HFFc6 (cell line): ENCODE results near the gene DNAH11. TPM values are rescaled to one million over a fixed set of nuclear protein-coding genes. Genes with fewer than 3 reads are reported as not detected.

ENCODE experiments used
- DNase-seq: peaks from one replicate; pipeline ENCODE4 v3.0.0-alpha.2; 2018
- H3K27ac Mint-ChIP-seq: 2 replicates; pipeline ENCODE4 v1.8.0; 2020; ENCODE audit warnings: mild to moderate bottlenecking, mixed read lengths
- H3K27me3 Mint-ChIP-seq: 2 replicates; pipeline ENCODE4 v1.8.0; 2021; ENCODE audit warnings: mild to moderate bottlenecking, moderate library complexity, mixed read lengths; ENCODE audit not compliant: insufficient read depth
- H3K36me3 Mint-ChIP-seq: 2 replicates; pipeline ENCODE4 v1.8.0; 2021; ENCODE audit warnings: low read depth, mixed read lengths
- H3K4me1 Mint-ChIP-seq: 2 replicates; pipeline ENCODE4 v1.8.0; 2020; ENCODE audit warnings: low read depth, mixed read lengths
- H3K4me3 Mint-ChIP-seq: 2 replicates; pipeline ENCODE4 v1.8.0; 2020; ENCODE audit warnings: mild to moderate bottlenecking, moderate library complexity, mixed read lengths
- H3K9me3 Mint-ChIP-seq: 2 replicates; pipeline ENCODE4 v1.8.0; 2020; ENCODE audit warnings: mild to moderate bottlenecking, mixed read lengths
- total RNA-seq, 6 experiments: library from RNA; stranded (reverse); fragmentation: NEBNext Ultra II Directional; extraction: Animal tissue kit (Norgen Biotek cat#: 25700); gene quantifications; 2 replicates in 1 of 6; 3 replicates in 5 of 6; pipeline ENCODE4 v1.2.3, GENCODE V29; 2021
- TF ChIP-seq, protein P1 (sequence below): fragments of 200-600 bp; sonication (generic); IDR thresholded peaks from 2 replicates; pipeline ENCODE4 v1.5.0; 2021; ENCODE audit warnings: antibody characterized with exemption, mild to moderate bottlenecking

DNAH11 gene
- total RNA-seq, 6 experiments from 2014 or later = 1.2 to 2.4 (median 2.1) TPM

DNA sequence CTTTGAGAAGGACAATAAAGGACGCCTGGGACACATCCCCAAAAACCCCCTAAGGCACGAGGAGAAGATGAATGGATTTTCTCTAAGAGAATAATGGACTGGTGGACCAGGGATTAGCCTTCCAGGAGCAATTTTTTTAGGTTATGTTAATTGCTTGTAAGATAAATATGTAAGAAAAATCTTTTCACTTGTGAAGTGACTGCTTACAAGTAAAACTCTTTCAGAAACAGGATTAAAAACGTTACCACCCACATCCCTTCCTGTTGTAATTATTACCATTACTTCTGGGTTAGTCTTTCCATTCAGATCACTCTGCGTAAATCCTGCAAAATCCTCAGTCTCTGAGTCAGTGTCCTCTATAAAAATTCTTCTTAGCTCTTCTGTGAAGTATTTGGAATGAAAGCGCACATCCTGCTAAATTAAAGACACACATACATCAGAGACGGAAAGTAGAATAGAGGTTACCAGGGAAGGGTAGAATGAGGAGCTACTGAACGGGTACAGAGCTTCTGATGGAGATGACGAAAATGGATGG is 368.6 kb downstream of the DNAH11 start:
- Mint-ChIP-seq H3K36me3 (peaks cover 62% of the 10 kb centered on the region), H3K27ac (peak overlapping the region; percentile 96), H3K9me3 (no peaks in the 10 kb centered on the region), H3K4me3 (peak overlapping the region; percentile 84), H3K4me1 (peaks cover 47% of the 10 kb centered on the region), H3K27me3 (peaks cover 2% of the 10 kb centered on the region; the same call in 1 of the 2 replicates)
- TF ChIP-seq, protein P1, sequence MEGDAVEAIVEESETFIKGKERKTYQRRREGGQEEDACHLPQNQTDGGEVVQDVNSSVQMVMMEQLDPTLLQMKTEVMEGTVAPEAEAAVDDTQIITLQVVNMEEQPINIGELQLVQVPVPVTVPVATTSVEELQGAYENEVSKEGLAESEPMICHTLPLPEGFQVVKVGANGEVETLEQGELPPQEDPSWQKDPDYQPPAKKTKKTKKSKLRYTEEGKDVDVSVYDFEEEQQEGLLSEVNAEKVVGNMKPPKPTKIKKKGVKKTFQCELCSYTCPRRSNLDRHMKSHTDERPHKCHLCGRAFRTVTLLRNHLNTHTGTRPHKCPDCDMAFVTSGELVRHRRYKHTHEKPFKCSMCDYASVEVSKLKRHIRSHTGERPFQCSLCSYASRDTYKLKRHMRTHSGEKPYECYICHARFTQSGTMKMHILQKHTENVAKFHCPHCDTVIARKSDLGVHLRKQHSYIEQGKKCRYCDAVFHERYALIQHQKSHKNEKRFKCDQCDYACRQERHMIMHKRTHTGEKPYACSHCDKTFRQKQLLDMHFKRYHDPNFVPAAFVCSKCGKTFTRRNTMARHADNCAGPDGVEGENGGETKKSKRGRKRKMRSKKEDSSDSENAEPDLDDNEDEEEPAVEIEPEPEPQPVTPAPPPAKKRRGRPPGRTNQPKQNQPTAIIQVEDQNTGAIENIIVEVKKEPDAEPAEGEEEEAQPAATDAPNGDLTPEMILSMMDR = no peak
- DNase-seq = peak; percentile 86

DNA sequence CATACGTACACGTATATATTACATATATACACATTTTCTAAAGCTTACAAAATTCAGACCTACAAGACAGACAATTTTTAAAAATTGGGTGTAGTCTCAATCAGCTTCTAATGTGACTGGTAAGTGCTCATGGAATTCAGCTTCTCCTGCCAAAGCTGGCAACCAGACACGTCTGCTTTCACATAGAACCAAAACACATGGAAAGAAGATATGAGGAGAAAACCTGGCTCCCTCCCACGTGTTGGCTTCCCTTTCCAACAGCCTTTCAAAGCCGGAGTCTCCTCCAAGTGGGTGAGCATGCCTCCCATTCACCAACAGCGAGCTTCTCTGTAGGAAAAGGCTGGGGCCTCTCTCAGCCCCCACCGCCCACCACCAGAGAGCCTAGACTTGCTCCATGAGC is 369.5 kb downstream of the DNAH11 start:
- Mint-ChIP-seq H3K27ac (peak overlapping the region; percentile 96), H3K9me3 (no peaks in the 10 kb centered on the region), H3K27me3 (peaks cover 2% of the 10 kb centered on the region; the same call in 1 of the 2 replicates), H3K4me1 (peaks cover 47% of the 10 kb centered on the region), H3K4me3 (peak overlapping the region; percentile 84), H3K36me3 (peaks cover 58% of the 10 kb centered on the region)
- TF ChIP-seq, protein P1 = no peak
- DNase-seq = peak; percentile 63

DNA sequence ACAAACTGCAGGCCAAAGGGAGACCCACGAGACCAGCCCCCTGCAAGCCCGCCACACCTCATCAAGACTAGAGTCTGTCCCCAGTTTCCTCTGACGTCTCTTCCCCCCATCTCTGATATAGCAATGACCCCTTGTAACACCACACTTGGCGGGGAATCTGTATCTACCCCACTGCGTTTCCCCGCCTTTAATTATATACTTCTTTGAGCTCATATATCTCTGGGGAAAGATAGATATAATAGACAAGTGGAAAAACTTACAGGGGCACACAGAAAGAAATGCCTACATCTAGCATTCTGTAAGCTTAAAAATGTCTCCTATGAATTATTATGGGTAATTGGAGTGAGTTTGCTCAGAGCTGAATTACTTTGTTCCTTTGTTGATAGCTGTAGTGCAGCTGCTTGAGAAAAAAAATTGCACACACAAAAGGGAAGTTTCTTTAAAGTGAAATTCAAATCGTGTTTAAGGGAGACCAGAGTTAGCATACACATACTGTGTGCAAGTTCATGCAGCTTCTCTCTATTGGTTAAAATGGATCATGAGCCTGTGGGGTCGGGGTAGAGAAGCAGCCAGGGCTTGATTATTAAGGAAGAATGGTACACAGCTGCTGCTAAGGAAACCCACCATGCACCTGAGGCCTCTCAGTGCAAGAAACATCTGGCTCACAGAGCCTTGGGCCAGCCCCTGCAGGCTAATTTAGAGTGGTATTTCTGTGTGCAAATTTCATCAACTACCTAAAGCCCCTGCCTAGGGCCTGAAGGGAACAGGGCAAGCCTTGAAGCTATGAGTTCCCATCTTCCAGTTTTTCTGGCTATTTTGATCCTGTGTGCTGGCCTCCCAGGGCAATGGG is 370.3 kb downstream of the DNAH11 start:
- Mint-ChIP-seq H3K27me3 (peaks cover 2% of the 10 kb centered on the region; the same call in 1 of the 2 replicates), H3K36me3 (peaks cover 52% of the 10 kb centered on the region), H3K4me1 (peaks cover 49% of the 10 kb centered on the region), H3K4me3 (no peak overlapping the region; the same call in 1 of the 2 replicates), H3K27ac (peak overlapping the region; percentile 96), H3K9me3 (no peaks in the 10 kb centered on the region)
- TF ChIP-seq, protein P1 = no peak
- no peak for DNase-seq

DNA sequence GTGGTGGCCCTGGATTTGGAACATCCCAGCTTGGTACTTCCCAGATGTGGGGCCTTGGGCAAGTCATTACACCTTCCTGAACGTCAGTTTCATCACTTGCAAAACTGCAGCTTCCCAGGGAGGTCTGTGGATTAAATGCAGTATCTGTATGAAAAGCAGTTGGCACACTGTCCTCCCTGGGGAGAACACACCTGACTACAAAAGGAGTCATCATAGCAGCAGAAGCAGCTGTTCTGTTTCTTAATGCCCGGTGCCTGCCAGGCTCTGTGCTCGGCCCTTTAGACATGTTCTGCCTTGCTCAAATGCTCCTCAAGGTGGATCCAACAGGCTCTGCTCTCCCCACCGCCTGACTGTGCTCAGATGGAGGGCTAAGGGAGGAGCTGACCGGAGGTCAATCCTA is 371.8 kb downstream of the DNAH11 start:
- DNase-seq = no peak
- TF ChIP-seq, protein P1 = no peak
- peaks cover 53% of the 10 kb centered on the region for H3K4me1 Mint-ChIP-seq
- H3K4me3 Mint-ChIP-seq = no peak overlapping the region
- H3K36me3 Mint-ChIP-seq = peaks cover 37% of the 10 kb centered on the region
- no peak overlapping the region for H3K27ac Mint-ChIP-seq
- H3K9me3 Mint-ChIP-seq = no peaks in the 10 kb centered on the region
- H3K27me3 Mint-ChIP-seq = no peaks in the 10 kb centered on the region

DNA sequence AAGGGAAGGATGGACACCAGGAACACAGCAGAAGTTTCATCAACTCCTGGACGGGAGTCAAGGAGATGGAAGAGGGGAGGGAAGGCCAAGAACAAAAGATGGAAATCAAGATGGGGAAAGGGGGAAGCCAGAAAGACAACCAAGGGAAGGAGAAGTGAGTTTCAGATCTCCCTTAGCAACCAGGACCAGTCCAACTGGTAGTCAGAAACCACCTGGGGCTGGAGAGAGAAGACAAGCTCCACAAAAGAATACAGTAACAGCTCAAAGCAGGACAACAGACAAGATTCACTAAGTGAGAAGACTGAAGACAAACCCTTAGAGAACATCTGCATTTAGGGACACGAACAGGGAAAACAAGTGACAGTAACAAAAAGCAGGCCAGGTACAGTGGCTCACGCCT is 372.3 kb downstream of the DNAH11 start:
- Mint-ChIP-seq H3K27ac (no peak overlapping the region), H3K36me3 (peaks cover 32% of the 10 kb centered on the region), H3K27me3 (no peaks in the 10 kb centered on the region), H3K9me3 (no peaks in the 10 kb centered on the region), H3K4me1 (peaks cover 48% of the 10 kb centered on the region), H3K4me3 (no peak overlapping the region)
- no peak for DNase-seq
- TF ChIP-seq, protein P1 = no peak
